Inflammatory macrophage treated with lipopolysaccharide for 4 hours (primary cell): Measurements from ENCODE around the gene MCTP1.

Experiments used
- DNase-seq: peaks from one replicate; pipeline ENCODE4 v3.0.0-alpha.2; 2020

Gene MCTP1

GRCh38 chr5:95070453-95070852 lies 214.4 kb downstream of the MCTP1 start:
- no peak for DNase-seq

- peak; percentile 87 for DNase-seq
Measured at GRCh38 chr5:95069948-95070347, 214.9 kb downstream of the MCTP1 start.

- DNase-seq, result no peak
Measured at GRCh38 chr5:95069021-95069420, 215.9 kb downstream of the MCTP1 start.

GRCh38 chr5:95068289-95068910 lies 216.5 kb downstream of the MCTP1 start:
- DNase-seq, result peak; percentile 72

GRCh38 chr5:95066048-95066447 lies 218.8 kb downstream of the MCTP1 start:
- DNase-seq, result peak; percentile 47

GRCh38 chr5:95063492-95063891 lies 221.4 kb downstream of the MCTP1 start:
- no peak for DNase-seq

- DNase-seq, result no peak
Measured at GRCh38 chr5:95060098-95060497, 224.8 kb downstream of the MCTP1 start.

- DNase-seq, result peak; percentile 86
Measured at GRCh38 chr5:95059636-95060035, 225.3 kb downstream of the MCTP1 start.

GRCh38 chr5:95057615-95058014 lies 227.3 kb downstream of the MCTP1 start:
- DNase-seq, result no peak

- DNase-seq, result no peak
Measured at GRCh38 chr5:95053253-95053652, 231.6 kb downstream of the MCTP1 start.

GRCh38 chr5:95050708-95051107 lies 234.2 kb downstream of the MCTP1 start:
- DNase-seq, result no peak

GRCh38 chr5:95048628-95049027 lies 236.3 kb downstream of the MCTP1 start:
- peak; percentile 64 for DNase-seq

- DNase-seq, result no peak
Measured at GRCh38 chr5:95045181-95045965, 239.5 kb downstream of the MCTP1 start.

GRCh38 chr5:95044096-95044495 lies 240.8 kb downstream of the MCTP1 start:
- DNase-seq, result no peak

GRCh38 chr5:95043648-95044047 lies 241.2 kb downstream of the MCTP1 start:
- no peak for DNase-seq

- DNase-seq, result peak; percentile 79
Measured at GRCh38 chr5:95043234-95043633, 241.7 kb downstream of the MCTP1 start.

- DNase-seq, result no peak
Measured at GRCh38 chr5:95042037-95042436, 242.9 kb downstream of the MCTP1 start.

- DNase-seq, result peak; percentile 76
Measured at GRCh38 chr5:95035891-95036685, 248.8 kb downstream of the MCTP1 start.

- DNase-seq, result no peak
Measured at GRCh38 chr5:95032801-95033200, 252.1 kb downstream of the MCTP1 start.

GRCh38 chr5:95029569-95030366 lies 255.1 kb downstream of the MCTP1 start:
- peak; percentile 49 for DNase-seq

- no peak for DNase-seq
Measured at GRCh38 chr5:95027775-95028174, 257.1 kb downstream of the MCTP1 start.

GRCh38 chr5:95027151-95027721 lies 257.7 kb downstream of the MCTP1 start:
- peak; percentile 52 for DNase-seq
